Coronary artery (tissue), 2 donors: Measurements from ENCODE around the gene BSG.

Experiments used
- DNase-seq: peaks from one replicate; pipeline ENCODE4 v3.0.0-alpha.2; 2017; ENCODE audit warnings: low spot score
- H3K27ac ChIP-seq, 2 donors: fragments of 200-600 bp; sonication (generic); one replicate each; pipeline ENCODE4 v1.5.1; 2016 to 2019
- H3K4me3 ChIP-seq: fragments of 200-600 bp; sonication (generic); 2 replicates; pipeline ENCODE4 v1.5.1; 2016; ENCODE audit warnings: mild to moderate bottlenecking, moderate library complexity
- CTCF ChIP-seq: fragments of 200-600 bp; sonication (generic); IDR thresholded peaks from one replicate; pipeline ENCODE4 v1.5.1; 2019; ENCODE audit warnings: antibody characterized with exemption

BSG gene

GRCh38 chr19:579842-580155, 7.4 kb downstream of the BSG start:
- Histone ChIP-seq H3K4me3 (no peak overlapping the region), H3K27ac (no peak overlapping the region)
- no peak for DNase-seq
- no peak for TF ChIP-seq CTCF

- Histone ChIP-seq H3K4me3 (no peak overlapping the region), H3K27ac (no peak overlapping the region)
- no peak for TF ChIP-seq CTCF
- DNase-seq = no peak
Measured at GRCh38 chr19:580274-580835, 8.0 kb downstream of the BSG start.

- DNase-seq = no peak
- no peak for TF ChIP-seq CTCF
- H3K4me3 ChIP-seq = no peak overlapping the region
- no peak overlapping the region for H3K27ac ChIP-seq
Measured at GRCh38 chr19:581399-582111, 9.2 kb downstream of the BSG start.

GRCh38 chr19:582497-583197, 10.3 kb downstream of the BSG start:
- no peak for TF ChIP-seq CTCF
- DNase-seq = no peak
- no peak overlapping the region for H3K27ac ChIP-seq

GRCh38 chr19:583198-583967, 11.0 kb downstream of the BSG start:
- Histone ChIP-seq H3K27ac (no peak overlapping the region), H3K4me3 (no peak overlapping the region)
- TF ChIP-seq CTCF = no peak
- DNase-seq = no peak

More at GRCh38 chr19:582497-583197, 10.3 kb downstream of the BSG start:
- H3K4me3 ChIP-seq = no peak overlapping the region

GRCh38 chr19:583968-584239, 11.5 kb downstream of the BSG start:
- TF ChIP-seq CTCF = no peak
- H3K4me3 ChIP-seq = no peak overlapping the region
- DNase-seq = no peak
- H3K27ac ChIP-seq = no peak overlapping the region
